OCI-LY7 (cell line): Measurements from ENCODE around the gene PTPRT.

Experiments used
- CTCF ChIP-seq: fragments of 200-600 bp; sonication (generic); conservative IDR thresholded peaks from 2 replicates; pipeline ENCODE4 v1.5.1; 2014; ENCODE audit warnings: mild to moderate bottlenecking, antibody characterized with exemption, low read length, moderate library complexity, mixed read lengths
- EZH2phosphoT487 ChIP-seq: fragments of 200-600 bp; sonication (generic); IDR thresholded peaks from 2 replicates; pipeline ENCODE4 v1.6.1; 2018; ENCODE audit warnings: low read depth, borderline replicate concordance, mild to moderate bottlenecking, mixed run types, antibody characterized with exemption, low read length, moderate library complexity, mixed read lengths

- no peak for TF ChIP-seq CTCF
- TF ChIP-seq EZH2phosphoT487, result no peak
Measured at GRCh38 chr20:42544926-42545325, 644.8 kb downstream of the PTPRT start.
